ENCODE results near the gene GATAD2A. TPM values are rescaled to one million over a fixed set of nuclear protein-coding genes. Genes with fewer than 3 reads are reported as not detected.

Gene GATAD2A
- total and polyA plus RNA-seq, 7 donors = 18.5 to 138 (median 30.2) TPM

DNA sequence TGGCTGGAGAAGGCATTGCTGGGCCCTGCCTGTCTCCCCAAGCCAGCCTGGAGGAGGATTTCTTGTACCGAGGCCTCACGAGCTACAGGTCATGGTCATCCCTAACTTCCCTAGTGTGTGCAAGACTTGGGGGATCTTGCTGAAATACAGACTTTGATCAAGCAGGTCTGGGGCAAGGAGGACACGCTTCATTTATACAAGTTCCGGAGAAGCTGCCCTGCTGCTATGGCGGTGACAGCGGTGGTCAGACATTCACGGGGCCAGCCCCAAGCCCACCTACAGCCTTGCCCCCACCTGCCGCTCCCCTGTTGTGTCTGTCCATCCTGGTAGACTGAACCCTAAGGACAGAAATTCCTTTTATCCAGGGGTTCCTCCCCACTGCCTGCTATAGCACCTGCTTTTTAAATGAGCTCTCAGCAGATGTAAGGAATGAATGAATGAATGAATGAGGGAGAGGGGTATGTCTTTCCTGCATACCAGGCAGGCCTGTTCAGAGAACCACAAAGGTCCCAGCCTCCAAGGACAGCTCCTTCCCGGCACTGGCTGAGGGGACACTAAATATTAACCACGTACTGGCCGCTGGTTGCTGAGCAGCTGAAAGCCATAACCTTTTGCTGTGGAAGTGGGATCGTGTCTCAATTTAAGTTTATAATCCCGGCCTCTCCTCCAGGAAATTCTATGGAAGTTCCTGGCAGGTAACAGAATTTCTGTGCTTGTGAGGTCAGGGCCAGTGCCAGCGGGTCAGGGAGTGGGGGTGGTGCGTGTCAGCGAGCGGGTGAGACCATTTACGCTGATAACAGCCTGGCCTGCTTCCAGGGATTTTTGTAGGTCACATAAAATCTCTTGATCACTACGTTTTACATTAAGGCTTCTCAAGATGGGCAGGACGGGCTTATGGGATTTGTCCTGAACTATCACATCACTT is 82.7 kb downstream of the GATAD2A start:
- Histone ChIP-seq H3K27ac (peak overlapping the region; percentile 58 to 70 (median 60)), H3K4me1 (peaks cover 0 to 42% (median 30%) of the 10 kb centered on the region in 4 donors), H3K27me3 (no peaks in the 10 kb centered on the region), H3K9me3 (no peaks in the 10 kb centered on the region), H3K4me3 (no peak overlapping the region), H3K36me3 (peaks cover 0 to 14% (median 7%) of the 10 kb centered on the region in 4 donors)
- intact Hi-C loops (cut with DNase I) = loop anchor here (5.0 kb wide), 1 partner anchor 81 kb away; the partner anchor contains the start of gene GATAD2A
- no peak for DNase-seq
- 38 to 69% methylated on average over 20 of the region's 20 CpGs for WGBS, 2 donors
- TF ChIP-seq POLR2A (IDR thresholded peaks at IDR 0.05) (no peak), EP300 (IDR thresholded peaks at IDR 0.05) (no peak), POLR2AphosphoS5 (IDR thresholded peaks at IDR 0.05) (no peak)
- TF ChIP-seq, protein P1, sequence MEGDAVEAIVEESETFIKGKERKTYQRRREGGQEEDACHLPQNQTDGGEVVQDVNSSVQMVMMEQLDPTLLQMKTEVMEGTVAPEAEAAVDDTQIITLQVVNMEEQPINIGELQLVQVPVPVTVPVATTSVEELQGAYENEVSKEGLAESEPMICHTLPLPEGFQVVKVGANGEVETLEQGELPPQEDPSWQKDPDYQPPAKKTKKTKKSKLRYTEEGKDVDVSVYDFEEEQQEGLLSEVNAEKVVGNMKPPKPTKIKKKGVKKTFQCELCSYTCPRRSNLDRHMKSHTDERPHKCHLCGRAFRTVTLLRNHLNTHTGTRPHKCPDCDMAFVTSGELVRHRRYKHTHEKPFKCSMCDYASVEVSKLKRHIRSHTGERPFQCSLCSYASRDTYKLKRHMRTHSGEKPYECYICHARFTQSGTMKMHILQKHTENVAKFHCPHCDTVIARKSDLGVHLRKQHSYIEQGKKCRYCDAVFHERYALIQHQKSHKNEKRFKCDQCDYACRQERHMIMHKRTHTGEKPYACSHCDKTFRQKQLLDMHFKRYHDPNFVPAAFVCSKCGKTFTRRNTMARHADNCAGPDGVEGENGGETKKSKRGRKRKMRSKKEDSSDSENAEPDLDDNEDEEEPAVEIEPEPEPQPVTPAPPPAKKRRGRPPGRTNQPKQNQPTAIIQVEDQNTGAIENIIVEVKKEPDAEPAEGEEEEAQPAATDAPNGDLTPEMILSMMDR (IDR thresholded peaks at IDR 0.05) = no peak

DNA sequence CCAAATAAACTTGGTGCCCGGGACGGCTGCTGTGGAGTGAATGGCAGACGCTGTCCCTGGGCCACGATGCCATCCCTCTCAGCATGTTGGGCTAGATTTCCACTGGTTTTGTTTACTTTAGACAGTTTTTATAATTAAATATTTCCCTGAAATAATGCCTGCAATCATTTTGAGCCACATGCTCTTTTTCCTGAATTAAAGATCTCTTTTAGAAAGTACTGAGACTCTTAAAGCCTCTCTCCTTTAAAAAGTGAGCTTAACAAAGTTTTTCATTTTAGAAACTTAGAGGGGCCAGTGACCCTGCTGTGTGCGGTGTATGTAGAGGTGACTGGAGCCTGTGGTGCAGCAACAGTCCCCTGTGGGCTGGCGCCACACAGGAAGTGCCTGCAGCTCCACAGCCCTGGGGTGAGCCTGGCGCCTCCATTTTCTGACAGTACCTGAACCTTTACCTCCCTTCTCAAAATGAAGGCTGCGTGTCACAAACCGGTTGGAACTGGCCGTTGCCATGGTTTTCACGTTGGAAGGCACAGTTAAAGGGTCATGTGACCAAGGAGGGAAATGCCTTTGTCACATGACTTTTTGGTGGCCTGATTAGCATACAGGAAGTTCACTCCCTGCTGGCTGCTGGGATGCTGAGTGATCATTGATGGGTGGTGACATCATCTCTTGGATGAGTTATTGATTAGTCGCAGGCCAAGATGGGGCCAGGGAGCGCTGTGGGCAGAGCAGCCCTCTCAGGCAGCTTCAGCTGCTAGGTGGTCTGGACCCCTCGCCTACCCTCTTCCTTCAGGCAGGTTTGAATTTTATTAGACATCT is 83.6 kb downstream of the GATAD2A start:
- H3K9me3 ChIP-seq = no peaks in the 10 kb centered on the region
- intact Hi-C loops (cut with DNase I) = loop anchor here (5.0 kb wide), 1 partner anchor 82 kb away; the partner anchor contains the start of gene GATAD2A
- H3K4me1 ChIP-seq = peaks cover 0 to 41% (median 30%) of the 10 kb centered on the region in 4 donors
- TF ChIP-seq EP300 (IDR thresholded peaks at IDR 0.05) = no peak
- TF ChIP-seq POLR2AphosphoS5 (IDR thresholded peaks at IDR 0.05) = peak in 1 of 4 donors; percentile 54
- TF ChIP-seq, protein P1 (IDR thresholded peaks at IDR 0.05) = no peak
- peaks cover 3 to 22% (median 11%) of the 10 kb centered on the region in 4 donors for H3K36me3 ChIP-seq
- H3K27me3 ChIP-seq = no peaks in the 10 kb centered on the region
- peak overlapping the region; percentile 58 to 70 (median 60) for H3K27ac ChIP-seq
- DNase-seq = peak; percentile 88
- WGBS, 2 donors = 13 to 28% methylated on average over 14 of the region's 14 CpGs
- H3K4me3 ChIP-seq = no peak overlapping the region

DNA sequence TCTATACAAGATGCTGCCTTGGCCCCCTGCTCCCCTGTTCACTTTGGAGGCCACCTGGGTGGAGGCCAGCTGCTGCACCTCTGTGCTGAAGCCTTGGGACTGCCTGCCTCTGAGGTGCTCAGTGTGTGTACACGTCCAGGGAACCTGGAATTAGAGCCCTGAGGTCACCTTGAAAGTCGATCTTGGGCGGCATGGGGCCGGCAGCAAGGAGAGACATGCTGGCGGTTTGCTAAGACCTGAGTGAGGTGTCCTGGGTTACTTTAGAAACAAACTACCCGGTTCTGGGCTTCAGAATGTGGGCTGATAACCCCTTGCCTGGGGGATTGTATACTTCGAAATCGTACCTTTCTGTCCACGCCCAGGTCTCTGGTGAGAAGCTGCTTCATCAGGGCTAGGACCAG is 84.3 kb downstream of the GATAD2A start:
- Histone ChIP-seq H3K27me3 (no peaks in the 10 kb centered on the region), H3K4me3 (no peak overlapping the region), H3K27ac (peak overlapping the region; percentile 58 to 70 (median 60)), H3K4me1 (peaks cover 0 to 41% (median 30%) of the 10 kb centered on the region in 4 donors), H3K9me3 (no peaks in the 10 kb centered on the region), H3K36me3 (peaks cover 9 to 30% (median 17%) of the 10 kb centered on the region in 4 donors)
- DNase-seq = no peak
- TF ChIP-seq, protein P1 (IDR thresholded peaks at IDR 0.05) = no peak
- TF ChIP-seq POLR2AphosphoS5 (IDR thresholded peaks at IDR 0.05) (no peak), POLR2A (IDR thresholded peaks at IDR 0.05) (no peak), EP300 (IDR thresholded peaks at IDR 0.05) (no peak)
- 57 to 78% methylated on average over 9 of the region's 9 CpGs for WGBS, 2 donors
- intact Hi-C loops (cut with DNase I) = loop anchor here (1.0 to 5.0 kb wide), 2 partner anchors 83 to 123 kb away; partner anchors contain the start of gene GATAD2A

DNA sequence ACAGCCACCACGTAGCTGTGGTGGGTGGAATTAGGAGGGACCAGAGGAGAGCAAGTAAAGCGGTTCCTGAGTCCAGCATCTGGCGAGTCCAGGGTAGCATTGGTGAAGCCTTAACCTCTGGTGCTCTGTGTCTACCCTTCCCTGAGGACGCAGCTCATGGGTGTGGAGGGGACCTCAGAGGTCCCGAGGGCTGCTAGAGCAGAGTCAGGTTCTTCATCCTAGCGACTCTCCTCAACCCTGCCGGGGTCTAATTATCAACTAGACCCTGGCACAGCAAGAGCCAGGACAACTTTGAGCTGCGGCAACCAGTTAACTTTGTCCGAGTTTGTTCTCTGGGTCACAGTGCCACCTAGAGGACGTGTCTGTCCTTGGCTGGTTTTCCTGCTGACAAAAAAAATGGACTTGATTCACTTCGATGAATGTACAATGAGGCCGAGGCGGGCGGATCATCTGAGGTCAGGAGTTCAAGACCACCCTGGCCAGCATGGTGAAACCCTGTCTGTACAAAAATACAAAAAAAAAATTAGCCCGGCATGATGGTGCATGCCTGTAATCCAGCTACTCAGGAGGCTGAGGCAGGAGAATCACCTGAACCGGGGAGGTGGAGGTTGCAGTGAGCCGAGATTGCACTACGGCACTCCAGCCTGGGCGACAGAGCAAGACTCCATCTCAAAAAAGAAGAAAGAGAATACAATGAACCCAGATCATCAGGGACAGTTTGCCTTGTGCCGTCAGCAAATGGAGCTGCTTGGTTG is 84.9 kb downstream of the GATAD2A start:
- Histone ChIP-seq H3K9me3 (no peaks in the 10 kb centered on the region), H3K27ac (peak overlapping the region; percentile 58 to 70 (median 60)), H3K36me3 (peaks cover 10 to 35% (median 17%) of the 10 kb centered on the region in 4 donors), H3K4me3 (no peak overlapping the region), H3K27me3 (no peaks in the 10 kb centered on the region), H3K4me1 (peaks cover 0 to 35% (median 30%) of the 10 kb centered on the region in 4 donors)
- no peak for TF ChIP-seq POLR2A (IDR thresholded peaks at IDR 0.05)
- TF ChIP-seq, protein P1 (IDR thresholded peaks at IDR 0.05) = peak; percentile 65 to 79 (median 74)
- 28 to 35% methylated on average over 20 of the region's 20 CpGs for WGBS, 2 donors
- intact Hi-C loops (cut with DNase I) = loop anchor here (1.0 kb wide), 1 partner anchor 123 kb away; no protein-coding TSS in a partner anchor
- DNase-seq = peak; percentile 90

All from sigmoid colon (tissue), 7 donors.